MM.1S (cell line): ENCODE data around the gene TMEM212.

Experiments
- CTCF ChIP-seq: fragments of 300-600 bp; sonication (generic); IDR thresholded peaks from 2 replicates; pipeline ENCODE4 v1.5.1; 2016; ENCODE audit warnings: antibody characterized with exemption, low read length, mixed read lengths
- EZH2 ChIP-seq: fragments of 300-600 bp; sonication (generic); optimal IDR thresholded peaks from 2 replicates; pipeline ENCODE3; 2017; ENCODE audit warnings: low read depth, mild to moderate bottlenecking, antibody characterized with exemption, low read length, mixed read lengths
- EZH2phosphoT487 ChIP-seq: fragments of 300-600 bp; sonication (generic); IDR thresholded peaks from 2 replicates; pipeline ENCODE4 v1.6.1; 2018; ENCODE audit warnings: antibody characterized with exemption, low read length

DNA sequence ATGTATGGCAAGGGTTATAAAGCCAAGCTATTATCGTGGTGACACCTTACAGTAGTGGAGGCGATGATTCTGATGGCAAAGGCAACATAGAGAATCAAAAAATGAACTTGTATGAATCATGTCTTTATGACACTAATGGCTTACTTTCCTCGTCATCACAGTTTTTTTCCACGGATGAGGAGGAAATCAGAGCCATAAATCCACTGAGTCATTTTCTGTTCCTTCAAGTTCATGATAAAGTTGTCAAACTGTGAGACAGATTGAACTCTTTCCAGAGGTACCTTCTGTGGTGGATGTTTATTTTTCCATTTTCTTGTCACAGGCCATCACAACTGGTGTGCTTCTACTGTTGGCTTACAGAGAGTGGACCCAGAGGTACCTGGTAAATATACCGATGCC lies 8.5 kb downstream of the TMEM212 start:
- TF ChIP-seq CTCF (no peak), EZH2 (no peak), EZH2phosphoT487 (no peak)
